HG03558 (cell line): ENCODE data around the gene RBMS3.
"Not testable (repeated sequence)": the region's sequence is repeated elsewhere in the genome, so short reads cannot be mapped to it uniquely, and the experiment has no call there.

ENCODE experiments used
- ATAC-seq: cut with Tn5 transposase; IDR thresholded peaks from one replicate; pipeline ENCODE4 v1.9.1; 2021; ENCODE audit warnings: moderate number of reproducible peaks; ENCODE audit not compliant: unreplicated experiment; ENCODE audit errors: extremely low read depth

The RBMS3 gene

DNA sequence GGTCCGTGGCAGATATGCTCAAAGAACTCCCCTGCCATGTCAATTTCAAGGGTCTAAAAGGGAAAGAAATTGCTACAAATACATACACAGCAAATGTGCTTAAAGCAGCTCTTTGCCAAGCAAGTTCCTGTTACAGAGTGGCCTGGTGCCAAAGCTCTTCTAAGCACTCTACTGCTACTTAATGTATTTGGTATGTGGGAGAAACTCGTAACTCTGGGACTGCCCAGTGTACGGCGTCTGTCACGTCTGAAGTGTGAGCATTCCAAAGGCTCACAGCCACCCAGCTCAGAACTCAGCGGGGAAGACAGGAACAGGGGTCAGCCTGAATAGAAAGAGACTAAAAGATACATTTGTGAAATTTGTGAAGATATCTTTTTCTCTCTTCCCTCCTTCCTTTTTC is 54.6 kb downstream of the RBMS3 start:
- ATAC-seq = no peak

DNA sequence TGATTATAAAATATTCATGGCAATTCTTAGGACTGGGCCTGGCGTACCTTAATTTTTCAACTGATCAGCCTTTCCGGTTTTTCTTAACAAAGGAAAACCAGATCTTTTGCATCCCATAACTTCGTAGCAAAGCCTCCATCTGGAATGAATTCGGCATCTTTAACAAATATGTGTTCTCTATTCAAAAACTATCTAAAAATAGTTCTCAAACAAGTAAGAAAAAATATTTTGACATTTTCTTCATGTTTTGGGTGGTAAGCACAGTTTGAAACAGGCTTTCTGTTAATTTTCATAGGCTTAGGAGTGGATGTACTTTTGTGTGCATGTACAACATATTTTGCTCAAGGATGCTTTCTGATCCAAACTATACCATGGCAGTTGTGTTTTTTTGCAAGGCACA is 55.1 kb downstream of the RBMS3 start:
- no peak for ATAC-seq

DNA sequence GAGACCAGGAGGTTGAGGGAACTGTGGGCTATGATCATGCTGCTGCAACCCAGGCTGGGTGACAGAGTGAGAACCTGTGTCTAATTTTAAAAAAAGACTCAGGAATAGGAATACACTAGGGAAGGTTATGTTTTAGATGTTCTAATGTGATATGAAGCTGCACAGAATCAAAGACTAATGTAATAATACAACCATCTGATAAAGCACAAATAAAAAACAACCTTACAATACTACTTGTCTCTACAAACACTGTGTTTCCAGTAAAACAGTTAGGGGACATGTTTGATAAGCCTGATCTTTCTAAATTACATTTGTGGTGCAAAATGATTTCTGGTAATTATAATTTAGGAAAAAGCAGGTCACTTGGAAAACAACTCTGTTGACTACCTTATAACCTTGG is 56.7 kb downstream of the RBMS3 start:
- ATAC-seq = no peak

DNA sequence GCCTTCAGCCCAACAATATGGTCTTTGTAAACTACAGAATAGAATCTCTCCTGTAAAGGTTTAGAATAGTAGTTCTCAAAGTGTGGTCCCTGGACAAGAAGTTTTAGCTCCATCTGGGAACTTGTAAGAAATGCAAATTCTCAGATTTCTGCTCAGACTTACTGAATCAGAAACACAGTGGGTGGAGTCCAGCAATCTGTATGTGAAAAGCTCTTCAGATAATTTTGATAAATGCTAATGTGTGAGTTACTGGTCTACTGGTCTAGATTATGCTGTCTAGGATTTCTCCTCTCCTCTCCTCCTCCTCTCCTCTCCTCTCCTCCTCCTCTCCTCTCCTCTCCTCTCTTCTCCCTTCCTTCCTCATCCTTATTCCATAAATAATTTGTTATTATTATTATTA is 57.5 kb downstream of the RBMS3 start:
- no peak for ATAC-seq

DNA sequence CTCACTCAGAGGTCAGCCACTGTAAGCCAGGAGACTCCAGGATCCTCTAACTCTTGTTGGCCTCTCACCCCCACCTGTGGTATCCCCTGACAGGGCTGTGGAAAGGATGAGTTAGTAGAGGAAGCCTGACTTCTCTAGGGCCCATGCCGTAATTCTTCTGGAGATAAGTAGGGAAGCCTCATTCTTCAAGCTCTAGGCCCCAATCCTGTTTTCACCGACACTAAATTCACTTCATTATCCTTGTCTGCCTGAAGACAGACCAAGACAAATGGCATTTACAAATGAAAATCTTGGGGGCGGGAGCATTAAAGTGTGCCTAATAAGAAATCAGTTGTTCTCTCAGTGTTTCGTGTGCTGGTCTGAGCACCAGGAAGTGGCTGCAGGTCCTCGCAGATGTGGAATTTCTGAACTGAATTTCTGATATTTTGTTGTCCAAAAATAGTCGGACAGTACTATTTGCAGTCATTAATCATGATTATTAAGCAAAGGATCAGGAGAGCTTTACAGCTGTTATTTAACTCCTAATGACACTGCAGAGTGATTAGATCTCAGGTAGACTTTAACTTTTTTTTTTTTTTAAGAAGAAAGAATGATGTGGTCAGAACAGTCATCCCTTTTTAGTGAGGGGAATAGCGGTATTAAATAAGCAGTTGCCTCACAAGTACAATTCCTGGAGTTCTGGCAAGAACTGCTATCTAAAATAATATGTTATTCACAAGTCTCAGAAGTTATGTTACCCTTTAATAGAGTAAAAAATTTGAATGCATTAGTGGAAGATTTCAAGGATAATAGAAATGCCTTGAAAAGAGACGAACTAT is 58.4 kb downstream of the RBMS3 start:
- ATAC-seq = no peak

DNA sequence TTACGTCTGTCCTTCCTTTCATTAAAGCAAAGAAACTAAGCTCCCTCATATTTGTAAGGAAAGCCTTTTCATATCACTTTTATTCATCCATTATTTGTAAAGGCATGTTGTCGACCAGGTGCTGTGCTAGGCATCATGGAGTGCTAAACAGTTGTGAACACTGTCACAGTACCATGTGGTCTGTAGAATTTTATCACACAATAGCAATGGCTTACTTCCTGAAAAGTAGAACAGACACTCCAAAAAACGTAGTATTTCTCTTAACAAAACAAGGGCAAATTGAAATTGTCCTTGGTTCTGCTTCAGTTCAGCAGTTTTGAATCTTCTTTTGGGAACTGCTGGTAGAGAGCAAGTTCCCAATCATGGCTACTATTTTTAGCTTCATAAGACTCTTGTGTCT is 63.3 kb downstream of the RBMS3 start:
- no peak for ATAC-seq

DNA sequence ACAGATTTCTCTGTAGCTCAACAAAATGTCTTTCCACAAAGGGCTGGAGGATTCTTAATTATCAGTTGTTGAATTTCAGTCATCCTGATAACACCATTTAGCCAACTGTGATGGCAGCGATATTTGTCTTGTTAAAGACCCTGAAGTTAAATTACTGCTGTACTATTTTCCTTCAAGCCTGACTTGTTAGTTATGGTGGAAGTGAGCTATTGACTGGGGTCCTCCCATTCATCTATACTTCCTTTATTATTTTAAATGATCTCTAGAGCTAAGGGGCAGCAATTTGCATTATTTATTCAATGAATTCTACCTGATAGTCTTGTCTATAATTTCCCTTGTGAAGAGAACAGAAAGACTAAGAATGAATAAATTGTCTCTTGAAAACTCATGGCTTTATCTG is 64.1 kb downstream of the RBMS3 start:
- no peak for ATAC-seq

DNA sequence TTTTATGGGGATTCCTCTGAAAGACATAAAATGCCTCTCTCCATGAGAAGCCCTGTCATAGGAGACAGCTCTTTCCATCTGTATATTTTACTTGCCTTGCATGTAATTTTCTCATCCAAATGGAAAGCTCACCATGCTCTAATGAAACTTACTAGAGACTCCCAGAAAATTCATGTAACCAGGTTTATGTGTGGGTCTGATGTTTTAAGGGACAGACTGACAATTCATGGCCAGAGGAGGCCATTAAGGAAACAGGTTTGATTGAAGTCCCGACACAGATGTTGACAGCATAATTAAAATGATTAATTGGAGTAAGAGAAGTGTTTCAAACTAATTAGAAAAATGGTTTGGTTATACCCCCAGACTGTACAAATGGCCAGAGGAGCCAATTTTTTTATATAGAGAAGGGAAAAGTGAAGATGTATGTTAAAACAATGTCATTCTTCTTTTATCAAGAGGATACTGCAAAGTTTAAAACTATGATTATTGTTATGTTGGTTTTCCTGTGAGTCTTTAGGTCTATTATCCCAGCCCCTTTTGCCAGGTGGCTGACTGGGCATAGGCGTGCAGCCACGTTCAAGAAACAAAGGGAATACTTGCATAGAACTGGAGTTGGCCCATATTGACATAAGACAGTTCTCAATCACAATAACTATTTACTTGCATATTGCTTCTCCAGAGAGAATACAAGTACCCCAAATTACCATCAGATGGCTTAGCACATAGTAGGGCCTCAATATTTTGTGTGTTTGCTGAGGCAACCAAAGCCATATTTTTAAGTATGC is 64.8 kb downstream of the RBMS3 start:
- ATAC-seq = no peak

DNA sequence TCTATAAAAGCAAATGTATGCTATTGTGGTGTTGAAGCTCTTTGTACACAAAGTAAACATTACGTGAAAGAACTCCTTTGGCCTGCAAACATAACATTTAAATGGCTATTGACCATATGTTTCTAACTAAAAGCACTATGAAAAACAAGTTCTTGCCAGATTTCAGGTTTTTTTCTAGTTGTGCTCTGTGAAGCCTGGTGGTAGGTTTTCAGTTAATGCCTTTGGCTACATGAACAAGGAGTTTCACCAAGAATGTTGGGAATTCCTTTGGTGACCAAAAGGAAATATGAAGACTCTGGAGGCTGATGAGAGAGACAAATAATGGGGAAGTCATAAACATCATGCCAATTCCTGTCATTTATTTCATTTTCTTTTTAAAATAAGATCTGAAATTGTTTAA is 66.0 kb downstream of the RBMS3 start:
- ATAC-seq = no peak

DNA sequence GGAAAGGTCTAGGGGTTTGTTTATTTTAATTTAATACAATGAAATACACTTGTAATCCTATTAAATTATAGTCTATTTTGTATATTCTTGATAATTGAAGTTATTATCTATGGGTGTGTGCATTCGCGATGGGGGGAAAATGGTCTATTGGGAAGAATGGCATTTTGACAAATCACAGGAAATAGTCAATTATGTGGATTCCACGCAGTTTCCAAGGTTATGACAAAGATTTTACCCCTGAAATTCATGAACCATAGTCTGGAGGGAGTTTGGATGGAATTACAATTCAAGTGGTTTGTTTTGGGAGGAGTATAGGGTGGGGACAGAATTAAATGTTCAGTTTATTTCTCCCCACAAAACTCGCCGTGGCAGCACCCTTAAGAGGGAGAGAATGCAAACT is 66.5 kb downstream of the RBMS3 start:
- ATAC-seq = no peak

DNA sequence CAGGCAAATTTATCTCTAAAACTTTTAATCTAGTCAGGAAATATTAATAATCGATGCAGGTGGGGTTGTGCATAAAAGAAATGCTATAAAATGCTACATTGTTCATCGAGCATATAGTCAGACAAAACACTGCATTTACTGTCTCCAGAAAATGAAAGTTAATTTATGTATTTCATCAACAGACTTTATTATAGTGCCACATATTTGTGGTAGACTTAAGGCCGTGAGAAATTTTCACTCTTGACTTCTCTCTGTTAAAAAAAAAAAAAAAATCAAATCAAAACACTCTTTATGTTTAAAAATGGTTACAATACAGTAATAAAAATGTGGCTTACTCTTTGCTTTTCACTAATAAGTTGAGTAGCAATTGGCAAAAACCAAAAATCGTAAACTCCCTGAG is 67.4 kb downstream of the RBMS3 start:
- ATAC-seq = no peak

DNA sequence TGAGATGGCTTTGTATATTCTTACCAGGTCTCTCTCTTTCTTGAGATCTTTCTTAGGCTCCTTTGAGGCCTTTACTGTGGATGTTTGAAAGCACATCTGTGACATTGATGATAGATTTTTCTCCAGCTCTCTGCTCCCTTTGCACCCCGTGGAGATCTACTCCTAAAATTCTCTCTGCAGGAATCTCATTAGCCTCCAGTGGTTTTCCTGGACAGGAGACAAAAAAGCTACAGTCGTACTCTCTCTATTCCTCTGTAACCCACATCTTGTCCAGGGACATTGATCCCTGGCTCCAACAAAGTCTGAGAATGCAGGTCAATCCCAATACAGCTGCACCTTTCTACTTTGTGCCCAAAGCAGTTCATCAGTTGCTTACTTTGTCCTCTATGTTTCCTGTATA is 68.2 kb downstream of the RBMS3 start:
- no peak for ATAC-seq

DNA sequence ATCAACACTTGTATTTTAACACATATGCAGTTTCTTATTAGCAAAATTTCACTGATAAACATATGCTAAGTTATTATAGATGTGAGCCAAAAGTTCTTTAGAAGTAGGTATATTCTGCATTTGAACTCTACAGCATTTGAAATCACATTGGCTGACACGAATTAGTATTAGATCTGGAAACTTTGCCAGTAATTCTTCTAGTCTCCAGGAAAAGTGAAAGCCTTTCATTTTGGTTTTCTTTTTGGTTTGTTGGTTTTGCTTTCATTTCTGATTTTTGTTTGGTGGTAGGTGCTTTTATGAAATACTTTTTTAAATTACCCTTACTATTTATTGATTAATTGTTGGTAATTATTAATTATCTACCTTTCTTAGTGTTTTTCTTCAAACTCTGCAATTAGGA is 72.9 kb downstream of the RBMS3 start:
- ATAC-seq = no peak

DNA sequence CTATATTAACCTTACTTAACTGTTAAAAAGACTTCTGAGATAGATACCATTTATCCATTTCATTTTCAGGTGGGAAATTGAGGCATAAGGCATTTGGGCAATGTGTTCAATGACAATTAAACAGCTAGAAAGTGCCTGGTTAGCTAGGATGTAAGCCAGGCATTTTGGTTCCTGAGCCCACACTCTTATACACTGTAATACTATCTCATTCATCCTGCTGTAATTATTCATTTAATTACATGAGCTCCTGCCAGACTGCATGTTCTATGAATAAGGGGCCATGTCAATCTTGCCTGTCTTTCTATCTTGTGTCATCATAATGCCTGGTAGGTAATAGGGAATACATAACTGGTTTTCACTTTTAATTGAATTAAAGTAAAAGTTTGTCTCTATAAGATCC is 74.0 kb downstream of the RBMS3 start:
- ATAC-seq = no peak

DNA sequence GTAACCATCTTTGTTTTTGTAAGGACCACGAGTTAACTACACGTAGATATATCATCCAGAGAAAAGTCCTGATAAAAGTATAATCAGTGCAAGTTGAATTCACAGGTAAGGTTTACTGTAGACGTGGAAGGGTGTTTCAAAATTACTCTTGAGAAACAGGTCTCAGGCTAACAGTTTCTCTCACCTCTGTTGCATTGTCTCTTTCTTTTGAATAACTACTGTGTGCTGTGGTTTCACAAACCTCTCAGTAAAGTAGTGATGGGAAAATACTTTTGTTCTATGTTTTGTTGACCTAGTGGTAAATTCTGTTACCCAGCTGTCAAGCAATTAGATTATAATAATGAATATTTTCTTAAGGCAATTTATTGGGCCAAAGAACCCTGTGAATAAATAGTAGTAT is 75.2 kb downstream of the RBMS3 start:
- ATAC-seq = no peak

DNA sequence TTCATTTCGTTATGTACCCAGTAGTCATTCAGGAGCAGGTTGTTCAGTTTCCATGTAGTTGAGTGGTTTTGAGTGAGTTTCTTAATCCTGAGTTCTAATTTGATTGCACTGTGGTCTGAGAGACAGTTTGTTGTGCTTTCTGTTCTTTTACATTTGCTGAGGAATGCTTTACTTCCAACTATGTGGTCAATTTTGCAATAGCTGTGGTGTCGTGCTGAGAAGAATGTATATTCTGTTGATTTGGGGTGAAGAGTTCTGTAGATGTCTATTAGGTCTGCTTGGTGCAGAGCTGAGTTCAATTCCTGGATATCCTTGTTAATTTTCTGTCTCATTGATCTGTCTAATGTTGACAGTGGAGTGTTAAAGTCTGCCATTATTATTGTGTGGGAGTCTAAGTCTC is 79.4 kb downstream of the RBMS3 start:
- not testable (repeated sequence) for ATAC-seq

DNA sequence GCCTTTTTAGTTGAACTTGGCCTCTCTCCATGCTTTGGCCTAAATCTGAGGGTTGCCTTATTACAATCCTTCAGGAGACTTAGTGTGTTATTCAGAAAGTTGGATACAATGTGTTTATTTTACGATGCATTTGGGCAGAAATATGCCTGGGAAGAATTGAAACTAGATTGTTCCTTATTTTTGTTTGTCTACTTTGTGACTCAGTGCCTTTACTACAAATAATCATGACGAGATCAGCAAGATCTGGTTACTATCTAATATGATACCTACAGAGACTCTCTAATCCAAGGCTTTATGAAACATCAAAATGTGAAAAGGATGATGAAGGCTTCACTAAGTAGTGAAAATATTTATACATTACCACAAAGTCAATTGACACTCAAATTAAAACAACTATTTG is 82.2 kb downstream of the RBMS3 start:
- no peak for ATAC-seq

DNA sequence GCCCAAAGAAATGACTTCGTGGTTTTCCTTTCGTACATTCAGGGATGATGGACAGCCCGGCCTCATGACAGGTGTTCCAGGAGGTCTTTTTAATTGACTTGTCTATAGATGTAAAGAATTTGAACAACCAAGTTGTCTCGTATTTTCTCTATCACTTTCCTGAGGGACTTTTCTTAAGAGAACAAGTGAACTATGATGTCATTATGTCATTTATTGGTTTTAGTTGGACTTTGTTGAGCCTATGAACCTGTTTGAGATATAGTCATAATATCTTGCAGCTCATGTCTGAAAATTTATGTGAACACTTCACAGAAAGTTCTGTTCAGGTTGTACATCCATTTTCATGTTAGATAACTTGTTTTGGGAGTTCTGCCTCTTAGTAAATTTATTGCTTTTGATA is 89.2 kb downstream of the RBMS3 start:
- ATAC-seq = no peak

DNA sequence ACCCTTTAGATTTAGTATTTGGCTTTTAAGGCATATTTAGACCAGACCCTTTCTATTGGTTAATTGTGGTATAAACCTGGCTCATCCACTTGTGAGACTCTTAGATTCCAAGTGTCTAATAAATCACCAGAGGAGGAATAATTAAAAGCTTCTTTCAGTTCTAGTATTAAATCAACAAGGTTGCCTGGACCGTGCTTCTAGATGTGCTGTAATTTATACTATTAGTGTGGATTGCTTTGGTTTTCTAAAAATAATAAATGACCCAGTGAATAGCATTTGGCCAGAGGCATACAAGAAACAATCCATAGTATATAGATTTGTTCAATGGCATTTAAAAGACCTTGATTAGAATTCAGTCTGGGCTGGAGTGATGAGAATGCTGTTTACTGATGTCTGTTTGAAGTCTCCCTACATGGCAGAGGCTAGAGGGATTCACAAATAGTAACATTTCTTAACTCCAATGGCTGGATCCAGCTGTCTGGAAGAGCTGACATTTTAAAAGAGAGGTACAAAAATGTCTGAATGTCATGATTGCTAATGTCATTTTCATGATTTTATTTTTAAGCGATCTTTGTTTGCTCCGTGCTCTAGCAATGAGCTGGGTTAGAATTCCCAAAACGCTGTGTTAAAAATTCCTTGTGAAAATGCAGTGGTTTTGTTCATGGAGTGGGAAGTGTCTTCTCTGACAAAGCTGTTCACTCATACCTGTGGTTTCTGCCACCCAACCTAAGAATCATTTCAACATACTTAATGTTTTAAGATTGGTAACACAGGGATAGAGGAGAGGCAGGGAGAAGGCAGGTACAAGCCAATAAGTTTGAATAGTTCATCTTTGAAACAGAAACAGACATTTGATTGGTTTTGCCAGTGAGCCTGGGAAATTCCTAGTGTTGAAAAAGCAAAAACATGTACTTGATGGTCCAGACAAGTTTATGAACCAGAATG is 89.9 kb downstream of the RBMS3 start:
- ATAC-seq = no peak

DNA sequence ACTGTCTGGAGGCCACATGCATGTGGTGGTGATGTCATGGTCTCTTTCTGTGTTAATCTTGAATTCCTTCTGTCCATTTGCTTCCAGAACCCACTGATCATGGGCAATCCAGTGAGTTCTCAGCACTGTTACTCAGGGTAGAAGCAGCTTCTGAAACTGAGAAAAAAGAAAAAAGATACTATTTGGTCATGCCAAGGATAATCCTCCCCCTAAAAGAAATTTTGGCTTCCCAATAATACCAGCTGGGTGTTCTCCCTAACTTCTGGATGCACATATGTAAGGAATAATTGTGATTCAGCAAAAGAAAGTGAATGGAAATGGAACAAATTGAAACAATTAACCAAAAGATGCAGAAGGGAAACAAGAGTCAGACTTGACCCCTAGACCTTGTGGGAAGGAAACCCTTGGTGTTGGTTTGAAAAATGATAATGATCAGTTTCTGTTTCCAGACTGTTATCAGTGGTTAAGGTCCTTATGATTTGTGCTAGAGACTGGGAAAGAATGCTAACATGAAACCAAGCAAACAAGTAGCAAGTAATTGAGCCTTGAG is 92.3 kb downstream of the RBMS3 start:
- ATAC-seq = no peak
